GM19043 (cell line): ENCODE results near the gene NDC80.
"Not testable (repeated sequence)": the region's sequence is repeated elsewhere in the genome, so short reads cannot be mapped to it uniquely, and the experiment has no call there.

Source experiments
- ATAC-seq: cut with Tn5 transposase; IDR thresholded peaks from one replicate; pipeline ENCODE4 v1.9.1; 2021; ENCODE audit warnings: low read depth; ENCODE audit not compliant: unreplicated experiment

The NDC80 gene

GRCh38 chr18:2662288-2662687, 90.9 kb downstream of the NDC80 start:
- not testable (repeated sequence) for ATAC-seq

DNA sequence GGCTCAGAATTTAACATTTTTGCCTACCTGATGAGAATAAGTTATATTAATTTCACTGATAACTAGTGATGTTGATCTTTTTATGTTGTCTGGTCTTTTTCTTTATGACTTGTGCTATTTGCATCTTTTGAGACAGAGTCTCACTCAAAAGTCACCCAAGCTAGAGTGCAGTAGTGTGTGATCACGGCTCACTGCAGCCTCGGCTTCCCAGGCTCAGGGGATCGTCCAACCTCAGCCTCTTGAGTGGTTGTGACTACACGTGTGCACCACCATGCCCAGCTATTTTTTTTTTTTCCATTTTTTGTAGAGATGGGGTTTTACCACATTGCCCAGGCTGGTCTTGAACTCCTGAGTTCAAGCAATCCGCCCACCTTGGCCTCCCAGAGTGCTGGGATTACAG, 91.6 kb downstream of the NDC80 start:
- no peak for ATAC-seq
